ENCODE results near the gene HECTD4.
A peak's percentile ranks its signal among the peaks of the same experiment; 100 is the strongest.
"Not testable (repeated sequence)": the region's sequence is repeated elsewhere in the genome, so short reads cannot be mapped to it uniquely, and the experiment has no call there.

Gene HECTD4

GRCh38 chr12:112252184-112252583 is 130.0 kb downstream of the HECTD4 start:
- DNase-seq = no peak

- not testable (repeated sequence) for DNase-seq
These were observed 137.3 kb downstream of the HECTD4 start for GRCh38 chr12:112244902-112245301.

GRCh38 chr12:112243255-112244110 is 138.7 kb downstream of the HECTD4 start:
- DNase-seq = no peak

- no peak for DNase-seq
These were observed 141.1 kb downstream of the HECTD4 start for GRCh38 chr12:112241176-112241575.

- DNase-seq = no peak
These were observed 142.3 kb downstream of the HECTD4 start for GRCh38 chr12:112239881-112240280.

- no peak for DNase-seq
These were observed 143.2 kb downstream of the HECTD4 start for GRCh38 chr12:112239020-112239419.

GRCh38 chr12:112238441-112238840 is 143.8 kb downstream of the HECTD4 start:
- no peak for DNase-seq

- DNase-seq = no peak
These were observed 145.4 kb downstream of the HECTD4 start for GRCh38 chr12:112236786-112237185.

GRCh38 chr12:112236386-112236785 is 145.8 kb downstream of the HECTD4 start:
- DNase-seq = no peak

- DNase-seq = no peak
These were observed 147.9 kb downstream of the HECTD4 start for GRCh38 chr12:112234303-112234702.

GRCh38 chr12:112233242-112233641 is 149.0 kb downstream of the HECTD4 start:
- DNase-seq = no peak

GRCh38 chr12:112230136-112230535 is 152.1 kb downstream of the HECTD4 start:
- no peak for DNase-seq

GRCh38 chr12:112226768-112227167 is 155.5 kb downstream of the HECTD4 start:
- DNase-seq = no peak

GRCh38 chr12:112220628-112221027 is 161.6 kb downstream of the HECTD4 start:
- not testable (repeated sequence) for DNase-seq

- DNase-seq = no peak
These were observed 163.0 kb downstream of the HECTD4 start for GRCh38 chr12:112219195-112219594.

GRCh38 chr12:112218150-112218549 is 164.1 kb downstream of the HECTD4 start:
- DNase-seq = no peak

GRCh38 chr12:112217647-112218046 is 164.6 kb downstream of the HECTD4 start:
- DNase-seq = no peak

- no peak for DNase-seq
These were observed 166.0 kb downstream of the HECTD4 start for GRCh38 chr12:112216223-112216622.

GRCh38 chr12:112214064-112214463 is 168.2 kb downstream of the HECTD4 start:
- no peak for DNase-seq

- no peak for DNase-seq
These were observed 173.8 kb downstream of the HECTD4 start for GRCh38 chr12:112208301-112208910.

GRCh38 chr12:112207397-112207924 is 174.8 kb downstream of the HECTD4 start:
- DNase-seq = no peak

- DNase-seq = no peak
These were observed 175.3 kb downstream of the HECTD4 start for GRCh38 chr12:112206944-112207343.

- no peak for DNase-seq
These were observed 183.1 kb downstream of the HECTD4 start for GRCh38 chr12:112199136-112199535.

- DNase-seq = peak; percentile 46
These were observed 184.0 kb downstream of the HECTD4 start for GRCh38 chr12:112198120-112198733.
